Stimulated activated CD4-positive, alpha-beta T cell treated with anti-CD3 and anti-CD28 coated beads, Interleukin-4, amount 100 ng/mL, for 48 hours (primary cell): ENCODE results near the gene ERCC1.

ENCODE experiments used
- DNase-seq, 2 donors: peaks; one replicate each; pipeline ENCODE4 v3.0.0-alpha.2; 2020; ENCODE audit warnings: low read depth in 2 of 2

Gene ERCC1

DNA sequence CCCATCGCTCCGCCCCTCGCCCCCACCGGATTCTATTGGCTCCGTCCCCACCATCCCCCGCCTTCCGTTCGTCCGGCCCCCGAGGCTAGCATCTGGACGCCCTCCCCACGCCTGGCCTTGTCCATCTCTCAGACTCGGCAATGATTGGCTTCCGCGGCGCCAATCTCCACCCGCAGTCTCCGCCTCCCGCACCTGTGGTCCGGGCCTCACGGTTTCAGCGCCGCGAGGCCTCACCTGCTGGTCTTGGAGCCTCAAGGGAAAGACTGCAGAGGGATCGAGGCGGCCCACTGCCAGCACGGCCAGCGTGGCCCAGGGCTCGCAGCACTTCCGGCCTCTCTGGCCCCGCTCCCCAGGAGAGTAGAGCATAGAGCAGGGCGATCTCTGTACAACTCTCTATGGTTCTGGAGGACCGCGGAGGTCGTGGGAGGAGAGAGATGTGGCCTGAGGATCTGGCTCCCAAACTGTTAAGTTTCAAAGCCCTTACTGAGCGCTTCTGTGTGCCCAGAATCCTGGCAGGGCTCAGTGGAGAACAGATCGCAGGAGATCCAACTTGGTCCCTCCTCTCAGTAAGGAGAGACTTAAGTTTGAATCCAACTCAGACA is at the start of gene ERCC1:
ERCC1 (minus strand) TSS at position 329 of the 602 bp plus-strand sequence. CDS start 543 bp downstream, outside the sequence.
- DNase-seq = peak; percentile 61 to 86

DNA sequence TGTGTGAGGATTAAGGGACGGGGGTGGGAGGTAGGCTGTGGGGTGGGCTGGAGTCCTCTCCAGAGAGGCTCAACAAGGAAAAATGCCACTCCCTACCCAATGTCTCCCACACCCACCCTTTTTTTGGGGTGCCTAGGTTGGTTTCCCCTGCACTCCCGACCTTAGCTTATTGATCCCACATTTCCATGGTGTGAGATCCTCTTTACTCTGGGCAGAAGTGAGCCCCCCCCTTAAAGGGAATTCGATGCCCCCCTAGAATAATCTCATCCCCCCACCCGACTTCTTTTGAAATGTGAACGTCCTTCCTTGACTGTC is 49.6 kb upstream of the ERCC1 start:
- DNase-seq = no peak

DNA sequence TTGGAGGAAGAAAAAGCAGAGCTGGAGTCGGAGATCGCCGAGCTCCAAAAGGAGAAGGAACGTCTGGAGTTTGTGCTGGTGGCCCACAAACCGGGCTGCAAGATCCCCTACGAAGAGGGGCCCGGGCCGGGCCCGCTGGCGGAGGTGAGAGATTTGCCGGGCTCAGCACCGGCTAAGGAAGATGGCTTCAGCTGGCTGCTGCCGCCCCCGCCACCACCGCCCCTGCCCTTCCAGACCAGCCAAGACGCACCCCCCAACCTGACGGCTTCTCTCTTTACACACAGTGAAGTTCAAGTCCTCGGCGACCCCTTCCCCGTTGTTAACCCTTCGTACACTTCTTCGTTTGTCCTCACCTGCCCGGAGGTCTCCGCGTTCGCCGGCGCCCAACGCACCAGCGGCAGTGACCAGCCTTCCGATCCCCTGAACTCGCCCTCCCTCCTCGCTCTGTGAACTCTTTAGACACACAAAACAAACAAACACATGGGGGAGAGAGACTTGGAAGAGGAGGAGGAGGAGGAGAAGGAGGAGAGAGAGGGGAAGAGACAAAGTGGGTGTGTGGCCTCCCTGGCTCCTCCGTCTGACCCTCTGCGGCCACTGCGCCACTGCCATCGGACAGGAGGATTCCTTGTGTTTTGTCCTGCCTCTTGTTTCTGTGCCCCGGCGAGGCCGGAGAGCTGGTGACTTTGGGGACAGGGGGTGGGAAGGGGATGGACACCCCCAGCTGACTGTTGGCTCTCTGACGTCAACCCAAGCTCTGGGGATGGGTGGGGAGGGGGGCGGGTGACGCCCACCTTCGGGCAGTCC is 49.0 kb upstream of the ERCC1 start:
- DNase-seq = no peak

DNA sequence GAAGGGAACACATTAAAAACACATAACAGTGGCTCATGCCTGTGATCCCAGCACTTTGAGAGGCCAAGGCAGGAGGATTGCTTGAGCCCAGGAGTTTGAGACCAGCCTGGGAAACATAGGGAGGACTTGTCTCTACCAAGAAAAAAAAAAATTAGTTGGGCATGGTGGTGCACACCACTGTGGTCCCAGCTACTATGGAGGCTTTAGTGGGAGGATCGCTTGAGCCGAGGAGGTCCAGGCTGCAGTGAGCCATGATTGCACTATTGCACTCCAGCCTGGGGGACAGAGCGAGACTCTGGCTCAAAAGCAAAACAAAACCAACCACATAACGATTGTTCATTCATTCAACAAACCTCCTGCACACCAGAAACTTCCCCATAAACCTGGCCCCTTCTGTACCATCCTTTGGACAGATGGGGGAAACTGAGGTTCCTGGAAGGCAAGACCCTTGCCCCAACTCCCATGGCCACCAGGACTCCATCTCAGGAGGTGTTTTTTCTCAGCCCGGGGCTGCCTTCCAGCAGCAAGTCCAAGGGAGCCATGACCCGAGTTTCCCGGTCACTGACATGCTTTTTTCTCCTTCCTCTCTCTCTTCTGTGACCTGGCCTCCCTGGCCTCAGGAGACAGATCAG is 48.3 kb upstream of the ERCC1 start:
- DNase-seq = no peak

DNA sequence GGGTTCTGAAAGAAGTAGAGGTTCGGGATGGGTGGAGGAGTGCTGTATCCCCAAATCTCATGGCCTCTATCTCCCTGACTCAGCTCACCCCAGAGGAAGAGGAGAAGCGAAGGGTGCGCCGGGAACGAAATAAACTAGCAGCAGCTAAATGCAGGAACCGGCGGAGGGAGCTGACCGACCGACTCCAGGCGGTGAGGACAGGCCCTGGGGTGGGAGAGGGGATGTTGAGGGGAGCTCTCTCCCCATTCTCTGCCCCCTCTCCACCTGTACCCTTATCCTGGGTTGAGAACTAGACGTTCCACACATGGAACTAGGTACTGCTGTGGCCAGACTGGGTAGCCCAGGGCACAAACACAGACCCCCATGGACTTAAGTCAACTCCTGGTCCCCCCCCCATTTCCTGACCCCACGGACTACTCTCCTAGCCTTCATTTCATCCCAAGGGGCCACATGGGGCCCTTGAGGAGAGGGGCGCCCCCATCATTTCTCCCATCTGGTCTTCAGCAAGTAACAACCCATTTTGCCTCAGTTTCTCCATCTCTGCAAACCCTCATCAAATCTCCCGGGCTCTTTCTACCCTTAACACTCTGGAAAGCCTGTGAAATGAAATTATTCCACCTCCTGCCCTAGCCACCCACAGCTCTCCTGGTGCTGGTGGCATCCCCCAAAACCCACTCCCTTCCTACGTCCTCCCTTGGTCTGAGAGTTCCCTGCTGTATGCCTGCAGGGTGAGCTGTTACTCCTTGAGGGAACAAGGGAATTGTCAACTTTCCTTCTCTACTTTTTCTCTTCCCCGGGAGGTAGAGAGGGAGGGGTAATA is 47.6 kb upstream of the ERCC1 start:
- DNase-seq = no peak

DNA sequence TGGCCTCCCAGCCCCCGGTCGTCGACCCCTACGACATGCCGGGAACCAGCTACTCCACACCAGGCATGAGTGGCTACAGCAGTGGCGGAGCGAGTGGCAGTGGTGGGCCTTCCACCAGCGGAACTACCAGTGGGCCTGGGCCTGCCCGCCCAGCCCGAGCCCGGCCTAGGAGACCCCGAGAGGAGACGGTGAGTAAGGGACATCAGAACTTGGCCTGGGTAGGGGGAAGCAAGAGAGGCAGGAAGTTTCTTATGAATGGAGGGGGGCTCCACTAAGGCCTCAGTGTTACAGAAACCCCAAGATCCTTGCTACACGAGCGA is 47.0 kb upstream of the ERCC1 start:
- DNase-seq = no peak

DNA sequence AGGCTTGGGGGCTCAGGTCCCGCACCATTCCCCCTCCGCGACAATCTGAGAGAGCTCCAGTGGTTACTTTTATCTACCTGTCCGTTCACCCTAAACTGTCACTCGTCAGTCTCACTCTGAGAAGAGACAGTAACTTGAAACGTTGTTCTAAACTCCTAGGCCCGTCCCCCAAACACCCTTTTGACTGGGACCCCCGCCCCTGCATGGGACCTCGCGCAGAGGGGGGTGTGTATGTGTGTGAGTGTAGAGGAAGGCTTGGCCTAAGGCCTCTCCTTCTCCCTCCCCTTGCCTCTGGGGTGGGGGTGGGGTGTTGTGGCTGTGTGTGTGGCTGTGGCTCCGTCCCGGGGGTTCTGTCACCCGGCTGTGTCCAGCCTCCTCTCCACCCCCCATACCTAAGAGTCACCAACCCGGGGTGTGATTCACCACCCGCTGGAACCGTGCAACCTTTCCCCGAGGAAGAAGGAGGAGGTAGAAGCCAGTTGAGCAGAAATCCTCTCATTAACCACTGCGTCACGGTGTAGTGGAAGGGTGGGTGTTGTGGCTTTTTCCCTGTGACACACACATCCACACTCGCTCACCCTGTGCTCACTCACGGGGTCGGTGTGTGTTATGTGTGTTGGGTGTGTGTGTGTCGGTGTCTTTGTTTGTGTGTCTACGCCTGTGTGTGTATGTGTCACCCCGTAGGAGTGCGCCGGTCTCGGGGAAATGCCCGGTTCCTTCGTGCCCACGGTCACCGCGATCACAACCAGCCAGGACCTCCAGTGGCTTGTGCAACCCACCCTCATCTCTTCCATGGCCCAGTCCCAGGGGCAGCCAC is 46.4 kb upstream of the ERCC1 start:
- peak in 1 of 2 donors; percentile 22 for DNase-seq

DNA sequence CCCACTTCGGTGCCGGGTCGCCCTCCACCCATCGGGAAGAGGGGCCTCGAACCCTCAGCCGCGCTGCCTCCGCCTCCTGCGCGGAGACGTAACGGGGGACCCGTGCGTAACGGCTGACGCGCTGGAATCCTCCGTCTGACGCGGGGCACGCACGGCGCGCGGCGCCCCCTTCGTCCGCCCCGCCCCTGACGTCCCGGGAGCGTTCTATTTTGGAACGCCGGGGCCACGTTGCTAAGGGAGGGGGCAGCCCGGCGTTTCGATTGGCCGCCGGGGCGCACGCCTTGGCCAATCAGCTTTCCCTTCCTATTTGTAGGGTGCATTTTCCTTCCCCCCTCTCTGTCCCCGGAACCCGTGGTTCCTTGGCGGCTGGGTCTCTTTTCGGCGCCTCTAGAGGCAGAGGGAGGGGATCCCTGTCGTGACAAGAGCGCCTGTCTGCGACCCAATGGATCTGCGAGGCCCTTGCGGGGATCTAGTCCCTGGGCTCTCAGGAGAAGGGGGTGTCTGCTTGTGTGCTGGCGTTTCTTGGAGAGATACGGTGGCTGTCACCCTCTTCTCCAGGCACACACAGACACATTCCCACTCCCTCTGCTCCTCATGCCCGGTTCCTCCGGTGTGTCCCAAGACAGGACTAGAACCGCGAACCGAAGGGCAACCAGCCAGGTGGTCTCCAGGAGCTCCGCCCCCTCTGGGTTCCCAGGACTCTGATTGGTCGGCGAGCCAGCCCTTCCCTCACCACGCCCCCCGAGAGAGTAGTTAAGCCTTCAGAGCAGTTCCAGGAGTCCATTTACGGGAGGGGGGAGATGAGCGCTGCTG is 45.6 kb upstream of the ERCC1 start:
- peak; percentile 92 for DNase-seq

DNA sequence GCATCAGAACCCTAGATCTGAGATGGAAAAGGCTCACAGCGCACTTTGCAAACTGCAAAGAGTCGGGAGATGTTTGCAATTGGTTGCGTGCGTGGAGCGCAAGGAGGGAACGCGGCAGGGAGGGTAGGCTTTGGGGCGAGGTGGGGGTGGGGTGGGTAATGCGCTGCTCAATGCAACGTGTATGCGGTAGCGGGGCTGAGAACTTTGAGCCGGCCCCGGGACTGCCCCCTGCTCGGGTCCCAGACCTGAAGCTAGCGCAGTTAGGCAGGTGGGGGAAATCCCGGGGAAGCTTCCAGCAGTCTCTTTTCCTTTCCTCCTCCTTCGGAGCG is 45.0 kb upstream of the ERCC1 start:
- DNase-seq = no peak

DNA sequence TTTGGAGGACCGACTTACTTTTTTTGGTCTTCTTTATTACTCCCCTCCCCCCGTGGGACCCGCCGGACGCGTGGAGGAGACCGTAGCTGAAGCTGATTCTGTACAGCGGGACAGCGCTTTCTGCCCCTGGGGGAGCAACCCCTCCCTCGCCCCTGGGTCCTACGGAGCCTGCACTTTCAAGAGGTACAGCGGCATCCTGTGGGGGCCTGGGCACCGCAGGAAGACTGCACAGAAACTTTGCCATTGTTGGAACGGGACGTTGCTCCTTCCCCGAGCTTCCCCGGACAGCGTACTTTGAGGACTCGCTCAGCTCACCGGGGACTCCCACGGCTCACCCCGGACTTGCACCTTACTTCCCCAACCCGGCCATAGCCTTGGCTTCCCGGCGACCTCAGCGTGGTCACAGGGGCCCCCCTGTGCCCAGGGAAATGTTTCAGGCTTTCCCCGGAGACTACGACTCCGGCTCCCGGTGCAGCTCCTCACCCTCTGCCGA is 44.5 kb upstream of the ERCC1 start:
- DNase-seq = no peak

DNA sequence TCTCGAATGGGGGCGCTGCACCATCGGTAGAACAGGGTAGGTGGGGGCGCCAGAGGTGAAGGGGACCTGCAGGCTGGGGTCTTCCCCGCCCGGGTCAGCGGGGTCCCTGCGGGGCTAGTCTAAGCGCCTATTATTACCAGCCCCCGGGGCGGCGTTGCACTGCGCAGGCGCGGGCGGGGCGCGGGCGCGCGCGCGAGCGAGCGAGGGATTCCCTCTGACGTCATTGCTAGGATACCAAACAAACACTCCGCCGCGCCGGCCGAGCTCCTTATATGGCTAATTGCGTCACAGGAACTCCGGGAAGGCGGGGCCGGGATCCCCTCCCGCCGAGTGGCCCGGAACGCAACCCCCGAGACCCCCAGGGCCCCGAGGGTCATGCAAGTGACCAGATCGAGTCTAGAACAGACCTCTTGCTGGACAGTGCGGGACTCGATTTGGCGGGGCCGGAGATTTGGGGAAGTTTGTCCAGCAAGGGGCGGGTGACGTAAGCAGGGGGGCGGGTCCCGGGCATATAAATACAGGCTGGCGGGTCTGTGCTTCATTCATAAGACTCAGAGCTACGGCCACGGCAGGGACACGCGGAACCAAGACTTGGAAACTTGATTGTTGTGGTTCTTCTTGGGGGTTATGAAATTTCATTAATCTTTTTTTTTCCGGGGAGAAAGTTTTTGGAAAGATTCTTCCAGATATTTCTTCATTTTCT is 43.9 kb upstream of the ERCC1 start, which contains the start of gene FOSB:
FOSB (plus strand) TSS at position 541 of the 703 bp plus-strand sequence. CDS start 591 bp downstream, outside the sequence.
- peak; percentile 89 to 90 for DNase-seq

DNA sequence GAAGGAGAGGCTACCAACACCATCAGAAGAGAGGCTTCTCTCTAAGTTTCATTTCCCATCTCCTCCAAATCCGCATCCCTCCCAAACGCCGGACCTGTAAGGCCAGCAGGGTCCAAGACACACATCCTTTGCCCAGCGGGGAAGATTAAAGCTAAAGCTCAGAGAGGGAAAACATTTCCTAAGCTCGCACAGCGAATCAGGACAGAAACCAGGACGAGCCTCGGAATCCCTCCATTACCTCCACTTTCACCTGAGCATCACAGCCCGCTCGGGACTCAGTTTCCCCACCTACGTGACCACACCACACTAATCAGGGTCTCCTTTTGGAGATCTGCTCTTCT is 43.4 kb upstream of the ERCC1 start:
- DNase-seq = no peak

DNA sequence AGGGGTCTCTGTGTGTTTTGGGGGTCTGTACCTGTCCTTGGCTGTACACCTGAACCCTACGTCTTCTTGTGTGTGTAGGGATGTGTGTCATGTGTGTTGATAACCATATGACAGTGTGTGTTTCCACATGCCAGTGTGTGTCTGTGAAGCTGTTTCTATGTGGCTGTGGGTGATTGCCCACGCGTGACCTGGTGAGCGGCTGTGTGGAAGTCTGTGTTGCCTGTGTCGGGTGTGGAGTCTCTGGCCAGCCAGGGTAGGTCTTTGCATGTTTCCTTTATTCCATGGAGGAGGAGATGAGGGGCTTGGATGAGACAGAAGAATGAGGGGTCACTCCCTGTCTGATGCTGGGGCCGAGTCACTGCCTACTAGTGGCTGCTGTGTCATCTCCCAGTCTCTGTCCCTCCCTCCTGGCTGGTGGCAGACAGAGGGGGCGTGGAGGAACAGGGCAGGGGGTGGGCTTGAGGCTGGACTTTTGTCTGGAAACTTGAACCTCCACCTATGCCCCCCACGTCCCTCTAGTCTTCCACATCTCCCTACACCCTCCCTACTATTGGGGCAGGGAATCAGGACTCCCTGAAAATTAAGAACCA is 41.2 kb upstream of the ERCC1 start:
- no peak for DNase-seq

DNA sequence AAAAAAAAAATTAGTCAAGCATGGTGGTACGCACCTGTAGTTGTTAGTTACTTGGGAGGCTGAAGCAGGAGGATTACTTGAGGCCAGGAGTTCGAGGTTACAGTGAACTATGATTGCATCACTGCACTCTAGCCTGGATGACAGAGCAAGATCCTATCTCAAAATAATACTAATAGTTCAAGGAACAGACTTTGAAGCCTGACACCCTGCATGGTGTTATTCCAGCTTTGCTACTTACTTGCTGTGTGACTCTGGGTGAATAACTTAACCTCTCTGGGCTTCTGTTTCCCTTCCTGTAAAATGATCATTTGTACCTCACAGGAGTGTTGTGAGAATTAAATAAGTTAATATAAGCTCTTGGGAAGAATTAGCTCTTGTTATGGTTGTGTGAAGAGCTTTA is 40.6 kb upstream of the ERCC1 start:
- DNase-seq = no peak

DNA sequence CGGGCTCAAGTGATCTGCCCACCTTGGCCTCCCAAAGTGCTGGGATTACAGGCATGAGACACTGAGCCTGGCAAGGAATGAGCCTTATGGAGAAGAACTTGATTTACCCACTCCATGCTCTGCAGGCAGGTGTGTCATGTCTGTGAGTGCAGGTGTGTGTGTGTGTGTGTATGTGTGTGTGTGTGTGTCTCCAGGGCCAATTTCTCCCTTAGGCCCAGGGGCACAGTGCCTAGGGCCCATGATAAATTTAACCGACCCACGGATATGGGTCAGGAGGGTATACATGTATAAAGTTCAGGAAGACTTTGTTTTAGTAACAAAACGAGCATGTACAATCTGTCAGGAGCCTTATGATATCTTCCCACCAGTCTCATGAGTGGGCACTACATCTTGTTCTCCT is 39.5 kb upstream of the ERCC1 start:
- no peak for DNase-seq

DNA sequence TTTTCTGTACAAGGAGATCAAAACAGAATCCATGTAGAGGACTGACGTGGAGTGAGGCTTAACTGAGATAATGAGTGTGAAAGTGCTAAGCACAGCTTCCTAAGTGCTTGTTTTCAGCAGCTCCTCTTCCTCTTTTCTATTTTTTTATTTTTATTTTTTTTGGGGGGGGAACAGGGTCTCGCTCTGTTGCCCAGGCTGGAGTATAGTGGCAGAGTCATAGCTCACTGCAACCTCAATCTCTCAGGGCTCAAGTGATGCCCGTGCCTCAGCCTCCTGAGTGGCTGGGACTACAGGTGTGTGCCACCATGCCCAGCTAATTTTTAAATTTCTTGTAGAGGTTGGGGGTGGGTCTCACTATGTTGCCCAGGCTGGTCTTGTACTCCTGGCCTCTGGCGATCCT is 38.5 kb upstream of the ERCC1 start:
- no peak for DNase-seq

DNA sequence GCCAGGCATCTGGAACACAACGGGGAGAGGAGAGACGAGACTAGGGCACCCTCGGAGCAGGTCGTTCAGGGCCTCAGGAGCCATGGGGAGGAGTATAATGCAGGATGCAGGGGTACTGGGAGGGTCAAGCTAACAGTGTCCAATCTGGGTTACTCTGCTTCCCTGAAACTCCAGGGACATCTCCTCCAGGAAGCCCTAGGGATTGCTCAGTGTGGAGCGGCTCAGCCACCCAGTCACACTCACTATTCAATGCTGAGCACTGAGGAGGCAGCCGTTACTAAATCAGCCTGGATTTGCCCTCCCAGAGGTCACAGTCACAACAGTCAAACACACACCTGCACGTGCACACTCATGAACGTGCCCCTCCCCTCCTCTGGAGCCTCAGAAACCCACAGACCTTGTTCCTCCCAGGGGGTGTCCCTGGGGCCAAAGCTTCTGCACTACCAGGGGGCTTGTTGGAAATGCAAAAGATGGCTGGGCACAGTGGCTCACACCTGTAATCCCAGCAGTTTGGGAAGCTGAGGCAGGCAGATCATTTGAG is 37.2 kb upstream of the ERCC1 start:
- no peak for DNase-seq

DNA sequence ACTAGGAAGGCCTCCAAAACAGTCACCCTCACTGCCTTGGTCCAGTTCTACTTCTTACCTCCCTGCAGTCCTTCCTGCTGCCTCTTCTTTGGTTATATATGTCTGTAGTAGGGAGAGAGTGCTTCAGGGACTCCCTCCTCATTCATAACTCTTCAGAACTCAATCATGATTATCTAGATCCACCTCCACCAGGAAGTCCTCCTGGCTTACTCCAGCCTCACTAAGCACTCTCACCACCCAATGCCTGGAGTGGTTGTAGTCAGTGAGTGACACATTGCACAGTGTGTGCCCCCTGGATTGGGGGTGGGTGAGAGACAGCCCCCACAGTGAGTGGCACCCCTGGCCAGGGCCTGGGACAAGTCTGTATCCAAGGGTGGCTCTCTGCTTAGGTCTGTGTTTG is 34.1 kb upstream of the ERCC1 start:
- no peak for DNase-seq

DNA sequence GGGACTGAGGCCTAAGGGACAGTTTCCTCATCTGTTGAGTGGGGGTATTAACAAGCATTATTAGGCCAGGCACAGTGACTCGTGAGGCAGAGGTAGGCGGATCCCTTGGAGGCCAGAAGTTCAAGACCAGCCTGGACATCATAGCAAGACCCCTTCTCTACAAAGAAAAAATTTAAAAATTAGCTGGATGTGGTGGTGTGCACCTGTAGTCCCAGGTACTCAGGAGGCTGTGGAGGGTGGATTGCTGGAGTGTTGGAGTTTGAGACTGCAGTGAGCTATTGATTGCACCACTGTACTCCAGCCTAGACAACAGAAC is 32.7 kb upstream of the ERCC1 start:
- DNase-seq = no peak
